ENCODE results near the gene MIEF1. TPM values are rescaled to one million over a fixed set of nuclear protein-coding genes. Genes with fewer than 3 reads are reported as not detected.

Gene MIEF1
- total and polyA plus RNA-seq, 2 of the 8 experiments (the other 6 are each of a cell fraction or from before 2014, with no cell fraction given), result 16.8 to 32.7 TPM

DNA sequence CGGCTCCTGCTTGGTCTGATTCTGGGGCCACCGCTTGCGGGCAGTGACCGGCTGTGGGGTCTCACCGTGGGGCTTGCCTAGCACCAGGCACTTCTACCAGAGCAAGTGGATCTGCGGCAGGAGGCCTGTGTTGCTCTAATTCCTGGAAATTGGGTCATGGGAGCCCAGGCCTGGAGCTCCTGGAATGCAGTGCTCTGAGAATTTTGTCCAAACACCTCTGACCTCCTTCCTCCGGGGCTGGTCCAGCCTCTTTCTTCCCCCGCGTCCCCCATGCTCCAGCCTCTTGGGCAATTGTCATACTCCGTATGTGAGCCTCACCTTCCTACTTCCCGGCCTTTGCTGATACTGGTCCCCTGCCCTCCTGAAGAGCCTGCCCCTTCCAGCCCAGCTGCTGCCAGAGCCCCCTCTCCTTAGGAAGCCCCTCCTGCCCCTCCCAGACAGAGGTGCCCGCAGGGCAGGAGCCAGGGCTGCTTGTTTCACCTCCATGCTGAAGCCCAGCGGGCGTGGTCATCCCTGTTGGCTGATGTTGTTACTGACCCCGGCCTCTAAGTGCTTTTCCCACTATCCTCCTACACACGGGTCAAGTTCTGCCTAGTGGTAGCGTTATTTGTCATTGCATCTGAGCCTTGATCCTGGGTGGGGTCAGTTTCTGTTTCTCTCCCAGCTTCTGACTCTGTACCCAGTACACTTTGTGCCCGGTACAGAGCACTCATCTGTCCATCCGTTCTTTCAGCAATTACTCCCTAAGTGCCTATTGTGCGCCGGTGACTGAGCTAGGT is 35.7 kb upstream of the MIEF1 start:
- Histone ChIP-seq H4K20me1 (replicated peaks in 1 of 2; ENCODE audit: control insufficient read depth in 1 of 2, insufficient read depth in 2 of 2, low read length in 2 of 2) (peaks cover 0 to 4% of the 10 kb centered on the region in 2 experiments), H2BK20ac (ENCODE audit: low read length) (no peak overlapping the region), H3K4me3 (ENCODE audit: extremely low read depth in 1 of 4, insufficient read depth in 2 of 4, low read depth in 3 of 4, low read length in 4 of 4) (no peak overlapping the region), H2AK5ac (ENCODE audit: low read depth, low read length) (no peak overlapping the region), H3K9me3 (ENCODE audit: insufficient read depth in 2 of 2, low read depth in 1 of 2, low read length in 1 of 2) (no peaks in the 10 kb centered on the region), H3K27me3 (replicated peaks in 1 of 4; ENCODE audit: control insufficient read depth in 3 of 4, extremely low read depth in 1 of 4, insufficient read depth in 3 of 4, low read length in 3 of 4) (no peaks in the 10 kb centered on the region), H3K27ac (ENCODE audit: low read depth, low read length) (no peak overlapping the region), H3K4ac (replicated peaks; ENCODE audit: insufficient read length, low read depth, low read length) (no peak overlapping the region), H2BK15ac (ENCODE audit: low read length) (no peak overlapping the region), H3K14ac (ENCODE audit: insufficient read length) (no peak overlapping the region), H3K23ac (ENCODE audit: insufficient read length) (no peak overlapping the region), H4K8ac (ENCODE audit: extremely low read depth, insufficient read depth, low read length) (no peak overlapping the region), H2BK120ac (replicated peaks; ENCODE audit: low read depth, low read length) (no peak overlapping the region), H3K18ac (ENCODE audit: extremely low read depth, low read length) (no peak overlapping the region), H3K79me1 (ENCODE audit: low read depth, low read length) (no peaks in the 10 kb centered on the region; the same call in none of the 2 replicates), H2BK12ac (ENCODE audit: low read depth, low read length) (0 out of 2 replicates have a peak overlapping the region, but pooled peaks have one; percentile 50), H4K5ac (ENCODE audit: insufficient read length, low read depth, low read length) (no peak overlapping the region), H2AFZ (ENCODE audit: low read length) (no peak overlapping the region), H3K36me3 (ENCODE audit: control insufficient read depth in 2 of 4, insufficient read depth in 4 of 4, low read length in 3 of 4) (no peaks in the 10 kb centered on the region), H4K91ac (replicated peaks; ENCODE audit: insufficient read length, low read length) (no peak overlapping the region), H3K23me2 (ENCODE audit: low read depth, low read length) (no peaks in the 10 kb centered on the region), H3K4me2 (ENCODE audit: insufficient read depth in 1 of 2, low read depth in 2 of 2, low read length in 2 of 2) (no peak overlapping the region), H3K4me1 (replicated peaks in 1 of 4; ENCODE audit: control insufficient read depth in 3 of 4, insufficient read depth in 4 of 4, low read length in 3 of 4) (peaks cover under 1 to 21% (median 15%) of the 10 kb centered on the region in 4 experiments), H3K9ac (replicated peaks in 1 of 4; ENCODE audit: extremely low read depth in 1 of 4, low read depth in 3 of 4, low read length in 3 of 4) (no peak overlapping the region), H2BK5ac (ENCODE audit: low read depth, low read length) (no peak overlapping the region), H3K56ac (replicated peaks; ENCODE audit: insufficient read length, low read depth, low read length) (no peak overlapping the region), H3K79me2 (ENCODE audit: control insufficient read depth in 1 of 2, insufficient read depth in 2 of 2, low read length in 2 of 2) (no peaks in the 10 kb centered on the region)
- no peak for FAIRE-seq
- DNase-seq (ENCODE audit: low read depth in 1 of 2, low spot score in 2 of 2), result no peak
- WGBS, 2 experiments (ENCODE audit: extremely low coverage in 1 of 2, insufficient coverage in 1 of 2, insufficient read length in 1 of 2, insufficient replicate concordance in 2 of 2, low coverage in 1 of 2, low lambda C conversion rate in 2 of 2, missing lambda C conversion rate in 1 of 2), result 89% methylated on average over 20 of the region's 21 CpGs; no CpG with 5 or more reads in 1 of the 2 experiments
- ChIA-PET CTCF (ENCODE audit: partially characterized antibody) (interaction anchor here (0.6 to 6.0 kb wide), 3 partner anchors 13 to 39 kb away, joined by 4 to 60 read pairs (median 18); no protein-coding TSS in a partner anchor), POLR2A (ENCODE audit: partially characterized antibody) (interaction anchor here (0.8 to 2.3 kb wide), 7 partner anchors 13 to 147 kb away, joined by 3 to 5 read pairs (median 4); partner anchors contain the start of gene RPL3)
- no peak for TF ChIP-seq SP1 (IDR thresholded peaks at IDR 0.05; ENCODE audit: low read depth, low read length)
- no peak for TF ChIP-seq FOSL1 (IDR thresholded peaks at IDR 0.05; ENCODE audit: insufficient read depth, low read depth, low read length)
- TF ChIP-seq RAD21 (IDR thresholded peaks at IDR 0.05 in 1 of 2, conservative IDR thresholded peaks at IDR 0.05 in 1 of 2; ENCODE audit: low read depth in 2 of 2, low read length in 2 of 2), result no peak
- TF ChIP-seq TCF12 (IDR thresholded peaks at IDR 0.05; ENCODE audit: low read depth, low read length), result no peak
- TF ChIP-seq KDM5A (IDR thresholded peaks at IDR 0.05; ENCODE audit: low read length), result no peak
- TF ChIP-seq, protein P1, sequence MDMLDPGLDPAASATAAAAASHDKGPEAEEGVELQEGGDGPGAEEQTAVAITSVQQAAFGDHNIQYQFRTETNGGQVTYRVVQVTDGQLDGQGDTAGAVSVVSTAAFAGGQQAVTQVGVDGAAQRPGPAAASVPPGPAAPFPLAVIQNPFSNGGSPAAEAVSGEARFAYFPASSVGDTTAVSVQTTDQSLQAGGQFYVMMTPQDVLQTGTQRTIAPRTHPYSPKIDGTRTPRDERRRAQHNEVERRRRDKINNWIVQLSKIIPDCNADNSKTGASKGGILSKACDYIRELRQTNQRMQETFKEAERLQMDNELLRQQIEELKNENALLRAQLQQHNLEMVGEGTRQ (IDR thresholded peaks at IDR 0.05; ENCODE audit: low read length), result no peak
- no peak for TF ChIP-seq EGR1 (IDR thresholded peaks at IDR 0.05; ENCODE audit: borderline replicate concordance, low read depth, low read length)
- no peak for TF ChIP-seq EZH2 (IDR thresholded peaks at IDR 0.05; ENCODE audit: low read depth, low read length, severe bottlenecking)
- TF ChIP-seq SP2 (IDR thresholded peaks at IDR 0.05; ENCODE audit: low read length), result no peak
- TF ChIP-seq BRCA1 (IDR thresholded peaks at IDR 0.05; ENCODE audit: low read depth, low read length), result no peak
- no peak for TF ChIP-seq CTBP2 (IDR thresholded peaks at IDR 0.05; ENCODE audit: borderline replicate concordance, insufficient read depth, insufficient read length, low read length)
